Activated CD4-positive, alpha-beta T cell treated with anti-CD3 and anti-CD28 coated beads, Interleukin-2, amount 50 U/mL, for 24 hours (primary cell): ENCODE measurements around the gene AFF1.
"Not testable (repeated sequence)": the region's sequence is repeated elsewhere in the genome, so short reads cannot be mapped to it uniquely, and the experiment has no call there.

Experiments used
- DNase-seq, 2 donors: peaks; one replicate each; pipeline ENCODE4 v3.0.0-alpha.2; 2020; ENCODE audit warnings: low read depth in 1 of 2, low spot score in 1 of 2

Gene AFF1

GRCh38 chr4:87031920-87032319 lies 97.1 kb downstream of the AFF1 start:
- no peak for DNase-seq

- no peak for DNase-seq
Measured at GRCh38 chr4:87032884-87033533, 98.2 kb downstream of the AFF1 start.

GRCh38 chr4:87033902-87034301 lies 99.1 kb downstream of the AFF1 start:
- DNase-seq: no peak

- no peak for DNase-seq
Measured at GRCh38 chr4:87034527-87034926, 99.7 kb downstream of the AFF1 start.

- no peak for DNase-seq
Measured at GRCh38 chr4:87035881-87036509, 101.2 kb downstream of the AFF1 start.

GRCh38 chr4:87036713-87037112 lies 101.9 kb downstream of the AFF1 start:
- no peak for DNase-seq

GRCh38 chr4:87037171-87037570 lies 102.4 kb downstream of the AFF1 start:
- DNase-seq: not testable (repeated sequence)

GRCh38 chr4:87037671-87038334 lies 103.0 kb downstream of the AFF1 start:
- DNase-seq: no peak

- no peak for DNase-seq
Measured at GRCh38 chr4:87038837-87039615, 104.2 kb downstream of the AFF1 start.

GRCh38 chr4:87041141-87041540 lies 106.3 kb downstream of the AFF1 start:
- DNase-seq: no peak

- no peak for DNase-seq
Measured at GRCh38 chr4:87042221-87042620, 107.4 kb downstream of the AFF1 start.

GRCh38 chr4:87042986-87043820 lies 108.4 kb downstream of the AFF1 start:
- DNase-seq: no peak

- DNase-seq: no peak
Measured at GRCh38 chr4:87044511-87045233, 109.9 kb downstream of the AFF1 start.

GRCh38 chr4:87045234-87045558 lies 110.4 kb downstream of the AFF1 start:
- DNase-seq: no peak

- DNase-seq: no peak
Measured at GRCh38 chr4:87045659-87046058, 110.8 kb downstream of the AFF1 start.

GRCh38 chr4:87046121-87046551 lies 111.3 kb downstream of the AFF1 start:
- no peak for DNase-seq

GRCh38 chr4:87047281-87047798 lies 112.5 kb downstream of the AFF1 start:
- no peak for DNase-seq

GRCh38 chr4:87049508-87049907 lies 114.7 kb downstream of the AFF1 start:
- no peak for DNase-seq

GRCh38 chr4:87050596-87050995 lies 115.8 kb downstream of the AFF1 start:
- DNase-seq: no peak

GRCh38 chr4:87051121-87051713 lies 116.4 kb downstream of the AFF1 start:
- DNase-seq: no peak
